GM13976 (cell line): ENCODE data around the gene ARVCF.

Source experiments
- DNase-seq: peaks from one replicate; pipeline ENCODE4 v3.0.0; 2012; ENCODE audit warnings: low spot score
- CTCF ChIP-seq: IDR thresholded peaks from 2 replicates; pipeline ENCODE4 v1.5.1; 2012; ENCODE audit warnings: borderline replicate concordance, mild to moderate bottlenecking; ENCODE audit not compliant: insufficient read depth; ENCODE audit errors: extremely low read depth, missing control alignments, control extremely low read depth
- in situ Hi-C: fragments of 300-500 bp; cut with MboI; formaldehyde crosslinking; loops from one replicate; pipeline ENCODE4 v1.12.0; 2022; ENCODE audit warnings: low sequenced_read_pairs, mixed read lengths, inconsistent platforms; ENCODE audit not compliant: unreplicated experiment

The ARVCF gene

GRCh38 chr22:20010307-20011122, 6.1 kb downstream of the ARVCF start:
- no peak for DNase-seq
- in situ Hi-C loops, result no loop called here
- TF ChIP-seq CTCF, result no peak

GRCh38 chr22:20009582-20010306, 6.9 kb downstream of the ARVCF start:
- no peak for DNase-seq
- in situ Hi-C loops, result no loop called here
- no peak for TF ChIP-seq CTCF

GRCh38 chr22:20009018-20009491, 7.6 kb downstream of the ARVCF start:
- DNase-seq, result no peak
- TF ChIP-seq CTCF, result no peak
- in situ Hi-C loops, result no loop called here

GRCh38 chr22:20008221-20008995, 8.2 kb downstream of the ARVCF start:
- DNase-seq, result no peak
- in situ Hi-C loops, result no loop called here

GRCh38 chr22:20004464-20004863, 12.2 kb downstream of the ARVCF start:
- in situ Hi-C loops, result no loop called here
- no peak for DNase-seq

More at GRCh38 chr22:20008221-20008995, 8.2 kb downstream of the ARVCF start:
- no peak for TF ChIP-seq CTCF

More at GRCh38 chr22:20004464-20004863, 12.2 kb downstream of the ARVCF start:
- no peak for TF ChIP-seq CTCF
